Measurements from ENCODE around the gene SMIM24.
A peak's percentile ranks its signal among the peaks of the same experiment; 100 is the strongest.
"Not testable (repeated sequence)": the region's sequence is repeated elsewhere in the genome, so short reads cannot be mapped to it uniquely, and the experiment has no call there.

Gene SMIM24

DNA sequence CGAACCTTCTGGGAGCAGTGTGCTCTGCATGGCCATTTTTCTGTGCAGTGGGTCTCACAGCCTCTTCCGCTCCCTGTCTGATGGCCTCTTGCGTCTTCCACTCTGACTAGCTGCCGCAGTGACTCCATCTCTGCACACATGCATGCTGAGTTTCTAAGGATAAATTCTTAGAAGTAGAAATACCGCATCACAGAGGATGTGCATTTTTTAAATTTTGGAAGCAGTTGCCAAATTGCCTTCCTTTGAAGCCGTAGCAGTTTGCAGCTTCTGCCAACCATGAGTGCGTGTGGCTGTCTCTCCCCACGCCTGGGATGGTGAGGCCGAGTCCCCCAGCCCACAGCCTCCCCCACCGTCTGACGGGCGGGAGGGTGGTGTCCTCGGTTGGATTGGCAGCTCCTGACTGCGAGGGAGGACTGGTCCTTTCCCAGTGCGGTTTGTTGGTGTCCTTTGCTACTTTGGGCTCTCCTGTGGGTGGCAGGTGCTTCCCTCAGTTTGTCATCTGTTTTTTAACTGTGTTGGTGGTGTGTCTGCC is 35.6 kb upstream of the SMIM24 start:
- DNase-seq (ENCODE audit: insufficient read length, low spot score) (no peak), FAIRE-seq (no peak)

DNA sequence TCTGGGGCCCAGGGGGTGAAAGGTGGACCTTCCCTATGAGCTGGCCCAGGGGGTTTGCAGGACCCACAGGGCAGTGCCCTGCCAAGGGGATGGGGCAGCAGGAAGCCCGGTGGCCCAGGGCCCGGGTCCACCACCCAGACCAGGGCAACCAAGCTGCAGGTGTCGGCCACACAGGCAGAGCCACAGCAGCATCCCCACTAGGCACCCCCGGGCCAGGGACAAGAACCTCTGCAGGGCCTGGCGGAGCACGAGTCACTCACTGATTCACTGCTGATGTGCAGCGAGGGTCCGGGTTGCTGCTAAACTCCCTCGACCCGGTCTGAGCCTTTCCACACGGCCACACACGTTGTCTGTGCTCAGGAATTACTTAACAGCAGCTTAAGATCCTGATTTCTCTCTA is 34.6 kb upstream of the SMIM24 start:
- no peak for FAIRE-seq
- no peak for DNase-seq (ENCODE audit: insufficient read length, low spot score)

DNA sequence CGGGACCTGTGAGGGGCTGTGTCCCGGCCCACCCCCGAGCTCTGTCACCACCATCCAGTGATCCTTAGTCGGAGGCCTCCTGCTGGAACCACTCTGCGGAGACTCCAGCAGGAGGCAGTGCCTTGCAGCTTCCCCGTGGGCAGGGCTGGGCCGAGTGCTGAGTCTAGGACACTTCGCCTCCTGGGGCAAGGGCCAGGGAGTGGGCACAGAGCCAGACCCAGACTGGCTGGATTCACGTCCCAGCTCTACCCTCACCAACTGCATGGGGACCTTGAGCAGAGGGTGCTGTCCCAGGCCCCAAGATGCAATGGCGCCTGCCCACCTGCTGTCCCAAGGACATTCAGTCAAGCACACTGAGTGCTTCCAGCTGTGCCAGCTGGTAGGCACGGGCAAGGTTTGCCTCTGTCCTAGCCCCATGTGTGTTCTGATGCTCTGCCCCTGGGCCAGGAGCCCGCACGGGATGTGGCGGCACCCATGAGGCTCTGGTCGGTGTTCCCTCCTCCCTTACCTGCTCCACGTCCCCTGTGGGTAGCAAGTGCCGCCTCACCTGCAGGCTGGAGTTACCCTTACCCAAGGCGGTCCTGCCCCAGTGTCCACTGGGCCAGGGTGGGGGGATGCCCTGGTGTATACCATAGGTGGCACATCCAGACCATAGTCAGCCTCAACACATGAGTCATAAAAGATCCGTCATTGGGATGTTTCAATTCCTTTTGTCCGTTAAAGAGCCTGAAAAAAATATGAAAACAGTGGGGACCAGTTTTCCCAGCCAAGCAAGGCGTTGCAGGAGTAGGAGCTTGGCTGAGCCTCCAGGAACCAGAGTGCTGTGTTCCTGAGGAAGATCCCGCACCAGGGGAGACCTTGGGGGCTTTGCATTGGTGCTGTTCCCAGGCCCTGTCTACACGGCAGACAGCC is 33.2 kb upstream of the SMIM24 start:
- DNase-seq (ENCODE audit: insufficient read length, low spot score), result no peak
- FAIRE-seq, result no peak

GRCh38 chr19:3512562-3513228 is 32.4 kb upstream of the SMIM24 start:
- DNase-seq (ENCODE audit: insufficient read length, low spot score) (no peak), FAIRE-seq (no peak)

GRCh38 chr19:3511506-3512251 is 31.4 kb upstream of the SMIM24 start:
- FAIRE-seq (no peak), DNase-seq (ENCODE audit: insufficient read length, low spot score) (no peak)

DNA sequence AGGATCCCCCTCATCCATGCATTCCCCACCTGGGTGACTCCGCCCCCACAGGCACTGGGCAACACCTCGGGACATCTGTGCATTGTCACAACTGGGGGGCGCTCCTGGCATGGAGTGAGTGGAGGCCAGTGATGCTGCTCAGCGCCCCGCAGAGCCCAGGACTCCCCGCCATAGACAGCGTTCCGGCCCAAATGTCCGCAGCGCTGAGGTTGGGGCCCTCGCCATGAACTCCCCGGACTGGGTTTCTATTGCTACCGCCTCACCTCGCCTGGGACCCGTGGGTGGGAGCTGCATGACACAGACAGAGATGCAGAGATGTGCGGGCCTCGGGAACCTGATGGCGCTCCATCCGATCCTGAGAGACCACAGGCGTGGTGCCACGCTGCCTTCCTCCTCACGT is 30.4 kb upstream of the SMIM24 start:
- DNase-seq (ENCODE audit: insufficient read length, low spot score) (no peak), FAIRE-seq (no peak)

GRCh38 chr19:3509566-3509989 is 29.3 kb upstream of the SMIM24 start:
- no peak for DNase-seq (ENCODE audit: insufficient read length, low spot score)
- no peak for FAIRE-seq

GRCh38 chr19:3508771-3509535 is 28.6 kb upstream of the SMIM24 start:
- DNase-seq (ENCODE audit: insufficient read length, low spot score) (no peak), FAIRE-seq (no peak)

DNA sequence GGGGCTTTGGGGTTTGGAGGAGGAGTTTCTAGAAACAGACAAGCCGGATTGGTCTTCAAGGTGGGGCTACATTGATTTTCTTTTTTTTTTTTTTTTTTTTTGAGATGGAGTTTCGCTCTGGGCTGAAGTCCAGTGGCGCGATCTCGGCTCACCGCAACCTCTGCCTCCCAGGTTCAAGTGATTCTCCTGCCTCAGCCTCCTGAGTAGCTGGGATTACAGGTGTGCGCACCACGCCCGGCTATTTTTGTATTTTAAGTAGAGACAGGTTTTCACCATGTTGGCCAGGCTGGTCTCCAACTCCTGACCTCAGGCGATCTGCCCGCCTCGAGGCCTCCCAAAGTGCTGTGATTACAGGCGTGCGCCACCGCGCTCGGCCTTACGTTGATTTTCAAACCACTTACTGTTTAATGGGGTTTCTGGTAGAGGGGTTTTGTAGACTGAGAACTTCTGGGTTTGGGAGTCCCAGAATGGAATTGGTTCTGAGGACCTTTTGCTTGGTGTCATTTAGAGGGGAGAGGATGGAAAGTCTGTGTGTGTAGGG is 27.9 kb upstream of the SMIM24 start:
- DNase-seq (ENCODE audit: insufficient read length, low spot score); FAIRE-seq: not testable (repeated sequence)

DNA sequence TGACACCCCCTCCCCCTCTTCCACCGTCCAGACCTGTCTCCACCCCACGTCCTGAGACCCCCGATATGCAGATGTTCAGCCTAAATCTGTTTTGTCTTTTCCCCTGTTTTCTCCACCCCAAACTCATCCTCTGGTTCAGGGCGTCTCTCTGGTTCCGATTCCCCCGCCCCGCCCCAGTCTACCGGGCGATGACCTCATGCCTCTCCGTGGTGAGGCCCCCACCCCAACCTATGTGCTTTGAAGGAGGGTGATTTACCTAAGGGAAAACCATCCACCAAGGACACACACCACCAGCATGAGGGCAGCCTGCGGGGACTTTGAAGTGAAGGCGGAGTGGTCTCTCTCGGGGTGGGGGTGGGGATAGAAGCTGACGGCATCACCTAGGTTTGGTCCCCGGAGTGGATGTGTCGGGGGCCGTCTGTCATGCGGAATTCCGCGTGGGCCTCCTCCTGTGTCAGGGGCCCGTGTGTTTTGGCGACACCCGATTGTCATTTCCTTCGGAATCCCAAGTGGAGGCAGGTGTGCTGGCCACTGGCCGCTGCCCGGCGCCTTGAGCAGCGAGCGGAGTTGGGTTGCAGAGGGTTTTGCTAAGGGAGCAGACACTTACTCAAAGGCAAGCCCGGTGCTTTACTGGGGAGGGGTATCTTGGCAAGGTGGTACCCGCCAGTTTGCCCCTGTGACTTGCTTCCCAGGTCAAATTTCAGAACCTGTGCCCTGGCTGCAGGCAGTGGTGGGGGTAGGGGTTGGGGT is 27.2 kb upstream of the SMIM24 start:
- DNase-seq (ENCODE audit: insufficient read length, low spot score) (no peak), FAIRE-seq (no peak)

- no peak for FAIRE-seq
- DNase-seq (ENCODE audit: insufficient read length, low spot score), result no peak
These were observed 26.3 kb upstream of the SMIM24 start for GRCh38 chr19:3506384-3507340.

DNA sequence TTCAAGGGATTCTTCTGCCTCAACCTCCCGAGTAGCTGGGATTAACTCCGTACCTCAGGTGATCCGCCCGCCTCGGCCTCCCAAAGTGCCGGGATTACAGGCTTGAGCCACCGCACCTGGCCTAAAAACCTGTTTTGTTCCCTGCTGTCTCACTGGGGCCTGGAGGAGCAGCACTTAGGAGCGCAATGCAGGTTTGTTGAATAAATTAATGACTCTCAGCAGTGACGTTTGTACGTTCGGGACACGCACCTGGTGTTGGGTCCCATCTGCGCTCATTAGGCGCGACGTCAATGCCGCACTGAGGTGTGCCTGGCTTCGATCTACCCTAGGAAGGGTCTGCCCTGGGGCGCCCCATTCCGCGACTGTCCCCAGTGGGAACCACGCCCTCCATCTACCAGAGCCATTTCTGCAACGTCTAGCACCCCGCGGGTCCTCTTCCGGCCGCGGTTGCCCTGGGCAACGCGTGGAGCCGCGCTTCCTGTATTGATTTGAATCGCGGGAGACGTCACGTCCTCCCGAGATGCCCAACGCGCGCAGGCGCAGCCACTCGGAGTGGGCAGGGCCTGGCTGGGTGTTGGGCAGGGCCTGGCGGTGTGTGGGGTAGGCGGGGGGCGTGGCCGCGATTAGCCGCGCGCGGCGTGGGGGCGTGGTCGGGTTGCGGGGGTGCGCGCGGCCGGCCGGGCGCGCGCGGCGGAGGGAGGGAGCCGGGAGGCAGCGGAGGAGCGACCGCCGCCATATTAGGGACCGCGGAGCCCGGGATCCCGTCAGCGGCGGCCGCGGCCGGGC is 25.5 kb upstream of the SMIM24 start, which contains the start of gene FZR1:
FZR1 (plus strand) TSS at position 714 of the 786 bp plus-strand sequence. CDS start 16,679 bp downstream, outside the sequence.
- FAIRE-seq (peak; percentile 92), DNase-seq (ENCODE audit: insufficient read length, low spot score) (peak; percentile 97)

DNA sequence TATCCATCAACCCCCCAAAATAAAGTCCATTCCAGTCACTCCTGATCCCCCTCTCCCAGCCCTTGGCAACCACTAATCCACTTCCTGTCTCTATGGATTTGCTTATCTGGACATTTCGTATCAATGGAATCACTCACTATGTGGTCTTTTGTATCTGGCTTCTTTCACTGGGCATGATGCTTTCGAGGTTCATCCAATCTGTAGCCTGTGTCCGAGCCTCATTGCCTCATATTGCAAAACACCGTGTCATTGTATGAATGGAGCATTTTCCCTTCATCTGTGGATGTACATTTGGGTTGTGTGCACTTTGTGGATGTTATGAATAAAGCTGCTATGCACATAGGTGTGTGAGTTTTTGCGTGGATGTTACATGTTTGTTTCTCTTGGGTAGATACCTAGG is 24.4 kb upstream of the SMIM24 start:
- no peak for FAIRE-seq

GRCh38 chr19:3503036-3503572 is 22.8 kb upstream of the SMIM24 start:
- DNase-seq (ENCODE audit: insufficient read length, low spot score) (no peak), FAIRE-seq (no peak)

More for the DNA sequence above, 24.4 kb upstream of the SMIM24 start:
- DNase-seq (ENCODE audit: insufficient read length, low spot score), result no peak

- no peak for DNase-seq (ENCODE audit: insufficient read length, low spot score)
- FAIRE-seq, result no peak
These were observed 21.5 kb upstream of the SMIM24 start for GRCh38 chr19:3501780-3502179.

DNA sequence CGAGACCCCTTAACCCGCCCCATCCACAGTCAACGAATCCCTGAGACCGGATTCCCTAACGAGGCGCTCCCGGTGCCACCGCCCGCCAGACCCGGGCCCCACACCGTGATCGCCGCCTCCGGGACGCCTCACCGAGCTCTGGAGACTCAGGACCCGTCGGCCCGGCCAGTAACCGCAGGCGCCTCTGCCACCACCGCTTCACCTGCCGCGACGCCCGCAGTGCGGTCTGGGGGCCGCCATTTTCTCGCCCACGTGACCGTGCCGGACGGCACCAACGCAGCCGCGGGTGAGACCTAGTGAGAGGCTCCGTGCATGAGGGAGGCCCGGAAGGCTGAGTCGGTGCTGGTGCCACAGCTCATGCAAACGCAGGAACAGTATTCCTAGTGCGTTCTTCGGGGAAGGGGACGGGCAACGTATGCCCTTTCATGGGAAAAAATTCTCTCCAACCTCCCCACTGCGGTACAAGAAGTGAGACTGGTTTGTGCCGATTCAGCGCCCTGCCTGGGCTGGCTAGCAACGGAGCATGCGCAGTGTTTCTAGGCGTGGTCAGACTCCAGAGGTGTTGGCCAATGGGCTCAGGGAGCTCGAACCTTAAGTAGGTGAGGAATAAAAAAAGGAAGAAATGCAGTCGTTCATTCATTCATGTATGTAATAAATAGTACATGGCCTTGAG is 20.2 kb upstream of the SMIM24 start, which contains the start of gene DOHH:
DOHH (minus strand) TSS at position 246 of the 673 bp plus-strand sequence. CDS start 3,860 bp downstream, outside the sequence.
- DNase-seq (ENCODE audit: insufficient read length, low spot score), result peak; percentile 97
- FAIRE-seq, result no peak
